Bronchus fibroblast of lung (primary cell): ENCODE data around the gene CCDC74A. TPM values are rescaled to one million over a fixed set of nuclear protein-coding genes. Genes with fewer than 3 reads are reported as not detected.

Experiments
- total RNA-seq: library from RNA; depleted of rRNA; stranded (reverse); fragments of >200 nt; gene quantifications from 2 replicates; pipeline ENCODE4 v1.2.3, GENCODE V29; 2015

CCDC74A gene
- total RNA-seq, result 14.6 and 15.5 TPM in 2 replicates

GRCh38 chr2:131527131-131528001, at the start of gene CCDC74A:
TSS of gene CCDC74A (plus strand) at chr2:131527888. CDS start at chr2:131527971, 83 bp downstream.

GRCh38 chr2:131492015-131492417, 35.7 kb upstream of the CCDC74A start, which contains the start of gene MZT2A:
TSS of gene MZT2A (minus strand) at chr2:131492397. CDS start at chr2:131492376, 21 bp downstream.

Other genes with a start within 250 kb of the CCDC74A start
- not detected in 2 replicates for gene RAB6D, start 163.7 kb upstream of the CCDC74A start, total RNA-seq
- gene TUBA3D, start 51.8 kb upstream of the CCDC74A start, total RNA-seq, result not detected in 2 replicates
- gene MZT2A, start 35.5 kb upstream of the CCDC74A start, total RNA-seq, result 204 and 216 TPM in 2 replicates